B cell (primary cell): ENCODE data around the gene TMEM182.

Experiments used
- EZH2 ChIP-seq: IDR thresholded peaks from 2 replicates; pipeline ENCODE4 v1.6.1; 2012; ENCODE audit warnings: borderline replicate concordance, low read depth, mild to moderate bottlenecking, moderate library complexity, low read length; ENCODE audit not compliant: insufficient read depth, poor library complexity, severe bottlenecking
- TF ChIP-seq, protein P1 (sequence below): fragments of 200-600 bp; IDR thresholded peaks from one replicate; pipeline ENCODE4 v1.8.0; 2022; ENCODE audit warnings: antibody characterized with exemption, mild to moderate bottlenecking

DNA sequence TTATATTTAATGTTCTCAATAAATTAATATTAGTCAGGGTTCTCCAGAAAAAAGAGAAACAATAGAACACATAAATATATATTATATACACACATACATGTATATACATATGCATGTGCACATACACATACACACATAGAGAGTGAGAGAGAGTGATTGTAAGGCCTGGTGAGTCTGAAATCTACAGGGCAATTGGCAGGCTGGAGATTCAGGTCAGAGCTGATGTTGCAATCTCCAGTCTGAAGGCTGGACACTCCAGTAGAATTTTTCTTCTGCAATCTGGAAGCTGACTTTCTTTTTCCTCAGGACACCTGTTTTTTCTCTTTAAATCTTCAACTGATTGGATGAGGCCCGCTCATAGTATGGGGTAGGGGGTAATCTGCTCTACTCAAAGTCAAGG, 3.2 kb downstream of the TMEM182 start:
- no peak for TF ChIP-seq EZH2
- TF ChIP-seq, protein P1, sequence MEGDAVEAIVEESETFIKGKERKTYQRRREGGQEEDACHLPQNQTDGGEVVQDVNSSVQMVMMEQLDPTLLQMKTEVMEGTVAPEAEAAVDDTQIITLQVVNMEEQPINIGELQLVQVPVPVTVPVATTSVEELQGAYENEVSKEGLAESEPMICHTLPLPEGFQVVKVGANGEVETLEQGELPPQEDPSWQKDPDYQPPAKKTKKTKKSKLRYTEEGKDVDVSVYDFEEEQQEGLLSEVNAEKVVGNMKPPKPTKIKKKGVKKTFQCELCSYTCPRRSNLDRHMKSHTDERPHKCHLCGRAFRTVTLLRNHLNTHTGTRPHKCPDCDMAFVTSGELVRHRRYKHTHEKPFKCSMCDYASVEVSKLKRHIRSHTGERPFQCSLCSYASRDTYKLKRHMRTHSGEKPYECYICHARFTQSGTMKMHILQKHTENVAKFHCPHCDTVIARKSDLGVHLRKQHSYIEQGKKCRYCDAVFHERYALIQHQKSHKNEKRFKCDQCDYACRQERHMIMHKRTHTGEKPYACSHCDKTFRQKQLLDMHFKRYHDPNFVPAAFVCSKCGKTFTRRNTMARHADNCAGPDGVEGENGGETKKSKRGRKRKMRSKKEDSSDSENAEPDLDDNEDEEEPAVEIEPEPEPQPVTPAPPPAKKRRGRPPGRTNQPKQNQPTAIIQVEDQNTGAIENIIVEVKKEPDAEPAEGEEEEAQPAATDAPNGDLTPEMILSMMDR: no peak
